ENCODE measurements around the gene CGB1. TPM values are rescaled to one million over a fixed set of nuclear protein-coding genes. Genes with fewer than 3 reads are reported as not detected.
A peak's percentile ranks its signal among the peaks of the same experiment; 100 is the strongest.
"Not testable (repeated sequence)": the region's sequence is repeated elsewhere in the genome, so short reads cannot be mapped to it uniquely, and the experiment has no call there.

Gene CGB1
- total RNA-seq, result not detected

DNA sequence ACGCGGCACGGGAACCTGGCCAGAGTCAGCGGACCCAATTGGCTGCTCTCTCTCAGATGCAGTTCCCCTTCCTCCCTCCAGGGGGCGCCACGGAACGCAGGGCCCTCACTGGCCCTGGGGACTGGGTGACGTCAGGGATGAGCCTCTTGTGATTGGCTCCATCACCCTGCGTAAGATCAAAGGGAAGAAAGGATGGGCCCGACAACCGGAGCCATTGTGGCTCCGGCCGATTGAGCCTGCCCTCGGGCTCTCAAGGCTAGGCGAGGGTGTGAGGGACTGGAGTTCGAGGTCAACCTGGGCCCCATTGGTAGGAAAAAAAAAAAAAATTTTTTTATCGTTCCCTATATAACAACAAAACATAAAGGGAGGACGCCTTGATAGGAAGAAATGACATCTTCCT, at the start of gene CGB1:
Gene CGB1, minus strand, starts transcription at position 81 of the 400 bp plus-strand sequence. CDS start 184 bp downstream, outside the sequence.
- ATAC-seq, result not testable (repeated sequence)

- no peak for ATAC-seq
These were observed 49.6 kb upstream of the CGB1 start for GRCh38 chr19:49086296-49086695.

DNA sequence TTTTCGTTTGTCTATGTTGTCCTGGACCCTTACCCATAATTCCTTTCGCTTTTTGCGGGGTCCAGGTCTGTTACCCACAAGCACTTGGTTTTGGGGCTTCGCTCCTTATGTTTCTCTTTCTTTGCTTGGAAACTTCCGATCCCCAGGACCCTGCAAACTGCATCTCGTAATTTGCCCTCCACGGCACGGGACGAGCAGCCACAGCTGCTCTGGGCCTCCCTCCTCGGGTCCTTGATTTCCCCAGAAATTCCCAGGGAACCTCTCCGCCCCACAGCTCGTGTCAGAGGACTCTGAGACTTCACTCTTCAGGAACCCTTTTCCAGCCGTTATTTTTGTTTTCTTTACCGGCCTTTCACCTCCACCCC, 49.2 kb upstream of the CGB1 start:
- ATAC-seq, result no peak

GRCh38 chr19:49085020-49085867, 48.5 kb upstream of the CGB1 start, which contains the start of gene SNRNP70:
SNRNP70 (plus strand) TSS chr19:49085451; CDS start chr19:49086415, 964 bp downstream.
- peak; percentile 98 for ATAC-seq

- ATAC-seq, result no peak
These were observed 47.7 kb upstream of the CGB1 start for GRCh38 chr19:49084206-49085019.

GRCh38 chr19:49081273-49081672, 44.6 kb upstream of the CGB1 start:
- no peak for ATAC-seq

DNA sequence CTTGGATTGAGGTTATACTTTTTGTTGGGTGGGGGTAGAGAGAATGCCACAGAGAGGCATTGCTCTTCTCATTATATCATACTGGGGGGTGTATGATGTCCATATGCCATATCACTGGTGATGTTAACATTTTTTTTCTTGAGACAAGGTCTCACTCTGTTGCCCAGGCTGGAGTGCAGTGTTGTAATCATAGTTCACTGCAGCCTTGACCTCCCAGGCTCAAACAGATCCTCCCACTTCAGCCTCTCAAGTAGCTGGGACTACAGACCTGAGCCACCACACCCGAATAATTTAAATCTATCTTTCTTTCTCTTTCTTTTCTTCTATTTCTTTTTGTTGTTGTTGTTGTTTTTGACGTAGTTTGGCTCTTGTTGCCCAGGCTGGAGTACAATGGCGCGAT, 43.7 kb upstream of the CGB1 start:
- no peak for ATAC-seq

DNA sequence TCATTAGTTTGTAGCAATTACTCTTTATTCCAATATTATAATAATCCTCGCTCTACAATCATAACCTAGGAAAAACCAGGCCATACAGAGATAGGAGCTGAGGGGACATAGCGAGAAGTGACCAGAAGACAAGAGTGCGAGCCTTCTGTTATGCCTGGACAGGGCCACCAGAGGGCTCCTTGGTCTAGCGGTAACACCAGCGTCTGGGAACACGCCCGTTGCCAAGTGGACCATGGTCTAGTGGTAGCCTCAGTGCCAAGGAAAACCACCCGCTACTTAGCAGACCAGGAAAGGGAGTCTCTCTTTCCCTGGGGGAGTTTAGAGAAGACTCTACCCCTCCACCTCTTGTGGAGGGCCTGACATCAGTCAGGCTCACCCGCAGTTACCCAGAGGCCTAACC, 38.2 kb upstream of the CGB1 start:
- not testable (repeated sequence) for ATAC-seq

DNA sequence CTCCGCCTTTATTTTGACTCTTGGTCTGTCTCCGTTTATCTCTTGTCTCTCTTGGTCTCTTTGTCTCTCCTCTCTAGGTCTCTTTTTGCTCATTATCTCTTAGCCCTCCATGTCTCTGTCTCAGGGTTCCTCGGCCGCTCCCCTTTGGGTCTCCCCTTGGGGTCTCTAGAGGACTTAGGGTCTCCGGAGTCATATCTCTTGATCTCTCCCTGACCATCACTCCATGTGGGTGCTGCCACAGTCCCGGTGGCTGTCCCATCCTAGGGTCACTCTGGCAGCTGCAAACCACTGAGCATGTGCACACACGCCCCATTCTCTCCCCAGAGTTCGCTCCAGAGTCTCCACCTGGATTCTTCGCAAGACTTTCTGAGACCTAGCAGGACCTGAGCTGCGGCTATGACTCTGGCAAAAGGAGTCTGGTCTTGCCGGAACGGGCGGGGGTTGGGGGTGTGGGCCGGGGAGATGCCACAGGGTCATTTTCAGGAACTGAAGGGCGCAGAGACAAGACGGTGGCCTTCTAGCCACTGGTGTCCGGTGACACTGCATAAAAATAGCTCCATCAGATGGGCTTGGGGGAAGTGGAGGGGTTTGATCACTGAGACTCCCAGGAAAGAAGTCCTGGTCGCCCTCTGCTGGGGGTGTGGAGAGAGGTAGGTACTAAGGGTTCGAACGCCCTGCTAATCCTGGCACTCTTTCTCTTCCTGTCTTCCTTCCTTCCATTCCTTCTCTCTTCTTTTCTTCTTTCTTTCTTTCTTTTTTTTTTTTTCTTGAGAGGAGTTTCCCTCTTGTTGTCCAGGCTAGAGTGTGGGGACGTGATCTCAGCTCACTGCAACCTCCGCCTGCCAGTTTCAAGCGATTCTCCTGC, 37.1 kb upstream of the CGB1 start:
- peak; percentile 21 for ATAC-seq

- peak; percentile 21 for ATAC-seq
These were observed 35.3 kb upstream of the CGB1 start for GRCh38 chr19:49071860-49072547.

GRCh38 chr19:49070416-49070815, 33.7 kb upstream of the CGB1 start:
- ATAC-seq, result no peak

- ATAC-seq, result no peak
These were observed 32.3 kb upstream of the CGB1 start for GRCh38 chr19:49069026-49069425.

DNA sequence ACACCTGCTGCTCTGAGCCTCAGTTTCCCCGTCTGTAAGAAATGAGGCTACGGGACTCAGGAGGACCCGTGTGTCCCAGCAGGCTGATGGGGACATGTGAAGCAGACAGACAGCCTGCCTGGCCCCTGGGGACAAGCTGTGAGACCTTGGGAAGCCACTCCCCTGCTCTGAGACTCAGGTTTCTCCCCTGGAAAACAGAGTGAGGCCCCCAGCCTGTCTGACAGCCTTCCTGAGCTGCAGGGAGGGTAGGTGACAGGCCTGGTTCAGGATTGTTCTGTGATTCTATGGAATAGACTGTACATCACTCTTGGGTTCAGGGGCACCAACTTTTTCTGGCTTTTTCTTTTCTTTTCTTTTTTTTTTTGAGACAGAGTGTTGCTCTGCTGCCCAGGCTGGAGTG, 30.9 kb upstream of the CGB1 start:
- no peak for ATAC-seq

GRCh38 chr19:49065905-49066512, 29.3 kb upstream of the CGB1 start:
- no peak for ATAC-seq

GRCh38 chr19:49064768-49065611, 28.3 kb upstream of the CGB1 start, which contains the start of gene NTF4:
NTF4 (minus strand) TSS chr19:49064818; CDS start chr19:49061997, 2,821 bp downstream.
- ATAC-seq, result peak; percentile 64

DNA sequence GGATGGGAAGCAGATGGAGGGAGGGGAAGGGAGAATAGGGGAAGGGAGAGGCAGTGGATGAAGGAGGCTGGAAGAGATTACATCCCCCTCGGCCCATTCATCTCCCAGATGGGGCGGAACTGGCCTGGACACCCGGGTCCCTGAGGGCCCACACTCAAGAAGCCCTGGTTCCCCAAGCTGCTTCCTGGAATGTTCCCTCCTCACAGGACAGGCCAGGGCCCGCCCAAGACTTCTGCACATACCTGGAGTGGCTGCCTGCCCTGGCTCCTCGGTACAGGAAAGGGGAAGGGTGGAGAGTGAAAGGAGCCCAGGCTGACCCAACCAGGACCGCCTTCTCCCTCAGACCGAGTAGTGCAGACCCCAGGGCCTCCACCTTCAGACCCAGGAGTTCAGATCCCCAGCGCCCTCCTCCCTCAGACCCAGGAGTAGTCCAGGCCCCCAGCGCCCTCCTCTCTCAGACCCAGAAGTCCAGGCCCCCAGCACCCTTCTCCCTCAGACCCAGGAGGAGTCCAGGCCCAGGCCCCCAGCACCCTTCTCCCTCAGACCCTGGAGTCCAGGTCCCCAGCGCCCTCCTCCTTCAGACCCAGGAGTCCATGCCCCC, 27.4 kb upstream of the CGB1 start:
- ATAC-seq, result peak; percentile 78

DNA sequence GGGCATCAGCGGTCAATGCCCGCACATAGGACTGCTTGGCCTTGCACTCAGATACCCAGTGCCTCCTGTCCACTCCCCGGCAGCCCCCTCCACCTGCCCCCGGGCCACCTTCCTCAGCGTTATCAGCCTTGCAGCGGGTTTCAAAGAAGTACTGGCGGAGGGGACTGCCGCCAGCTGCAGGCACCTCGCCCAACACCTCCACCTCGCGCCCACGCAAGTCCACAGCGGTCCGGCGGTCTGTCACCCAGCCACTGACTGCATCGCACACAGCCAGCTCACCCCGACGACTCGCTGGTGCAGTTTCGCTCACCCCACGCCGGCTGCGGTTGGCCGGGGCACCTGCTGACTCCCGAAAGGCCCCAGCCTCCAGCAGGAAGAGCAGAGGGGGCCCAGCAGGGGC, 24.8 kb upstream of the CGB1 start:
- ATAC-seq, result no peak

DNA sequence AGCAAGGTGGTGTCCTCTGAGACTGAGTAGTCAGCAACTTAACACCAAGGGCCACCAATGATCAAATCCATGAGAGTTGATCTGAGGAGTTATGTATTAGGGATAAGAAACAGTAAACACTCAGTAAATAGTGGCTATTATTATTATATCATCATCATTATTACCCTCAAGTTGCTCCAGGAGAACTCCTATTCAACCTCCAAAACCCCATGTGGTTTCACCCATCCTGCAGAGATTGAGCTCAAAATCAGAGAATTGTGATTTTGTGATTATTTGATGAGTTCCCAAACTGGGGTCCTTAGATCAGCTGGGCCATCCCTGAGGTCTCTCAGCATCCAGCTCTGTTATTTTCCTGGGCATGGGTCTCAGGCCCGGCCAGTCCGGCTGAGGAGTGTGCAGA, 24.3 kb upstream of the CGB1 start:
- no peak for ATAC-seq

DNA sequence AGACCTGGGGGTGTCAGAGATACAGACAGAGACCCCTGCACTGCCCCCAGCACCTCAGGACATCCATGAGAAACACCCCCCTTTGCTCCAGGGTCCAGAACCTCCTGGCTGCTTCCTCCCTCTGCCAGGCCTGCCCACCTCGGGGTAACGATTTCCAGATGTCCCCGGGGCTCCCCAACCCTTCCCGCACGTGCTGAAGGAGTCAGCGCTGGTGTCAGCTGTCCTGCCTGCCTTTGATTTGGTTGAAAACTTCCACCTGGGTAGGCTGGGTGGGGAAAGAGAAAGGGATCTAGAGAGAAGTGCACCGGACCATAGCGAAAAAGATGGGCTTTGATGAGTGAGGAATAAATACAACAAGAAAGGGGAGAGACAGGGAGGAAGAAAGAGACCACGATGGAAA, 22.4 kb upstream of the CGB1 start:
- ATAC-seq, result no peak

- ATAC-seq, result peak; percentile 10
These were observed 21.9 kb upstream of the CGB1 start for GRCh38 chr19:49058562-49058961.

All from esophagus mucosa (tissue), 1 donor.